ACC112 (cell line): ENCODE measurements around the gene COQ5.

Experiments
- H2AFZ ChIP-seq: fragments of 200-600 bp; sonication (generic); one replicate; pipeline ENCODE4 v1.6.0; 2017; ENCODE audit warnings: antibody characterized with exemption, low read length; ENCODE audit not compliant: unreplicated experiment
- H3K27ac ChIP-seq: fragments of 200-600 bp; sonication (generic); 2 replicates; pipeline ENCODE4 v1.5.1; 2014; ENCODE audit warnings: low read depth, mild to moderate bottlenecking, antibody characterized with exemption, low read length, moderate library complexity
- H3K27me3 ChIP-seq: fragments of 200-600 bp; sonication (generic); 2 replicates; pipeline ENCODE4 v1.6.1; 2014; ENCODE audit warnings: mild to moderate bottlenecking, antibody characterized with exemption, low read length, moderate library complexity, mixed read lengths; ENCODE audit not compliant: insufficient read depth
- H3K36me3 ChIP-seq: fragments of 200-600 bp; sonication (generic); 2 replicates; pipeline ENCODE4 v1.6.1; 2016; ENCODE audit warnings: mild to moderate bottlenecking, antibody characterized with exemption, low read length, moderate library complexity, mixed read lengths; ENCODE audit not compliant: insufficient read depth
- H3K4me1 ChIP-seq: fragments of 200-600 bp; sonication (generic); one replicate; pipeline ENCODE4 v1.6.1; 2016; ENCODE audit warnings: low read length, mixed read lengths; ENCODE audit not compliant: insufficient read depth, unreplicated experiment, control insufficient read depth
- H3K4me3 ChIP-seq: fragments of 200-600 bp; sonication (generic); 2 replicates; pipeline ENCODE4 v1.5.1; 2014; ENCODE audit warnings: mild to moderate bottlenecking, low read depth, low read length
- H3K79me2 ChIP-seq: fragments of 200-600 bp; sonication (generic); one replicate; pipeline ENCODE4 v1.6.0; 2016; ENCODE audit warnings: low read length; ENCODE audit not compliant: control insufficient read depth, unreplicated experiment, insufficient read depth

The COQ5 gene

GRCh38 chr12:120468821-120469449 lies 60.0 kb downstream of the COQ5 start:
- no peaks in the 10 kb centered on the region for H3K27me3 ChIP-seq
- peaks cover 82% of the 10 kb centered on the region for H3K79me2 ChIP-seq
- H3K4me1 ChIP-seq, result peaks cover 14% of the 10 kb centered on the region
- peak overlapping the region; percentile 84 for H3K4me3 ChIP-seq
- H3K27ac ChIP-seq, result peak overlapping the region; percentile 71
- H2AFZ ChIP-seq, result peak overlapping the region; percentile 51
- peaks cover 15% of the 10 kb centered on the region; the same call in 1 of the 2 replicates for H3K36me3 ChIP-seq

- peaks cover 86% of the 10 kb centered on the region for H3K79me2 ChIP-seq
- H2AFZ ChIP-seq, result no peak overlapping the region
- peaks cover 21% of the 10 kb centered on the region; the same call in 1 of the 2 replicates for H3K36me3 ChIP-seq
- H3K27me3 ChIP-seq, result no peaks in the 10 kb centered on the region
- peak overlapping the region; percentile 84 for H3K4me3 ChIP-seq
- H3K4me1 ChIP-seq, result peaks cover 11% of the 10 kb centered on the region
- peak overlapping the region; percentile 71 for H3K27ac ChIP-seq
These were observed 60.6 kb downstream of the COQ5 start for GRCh38 chr12:120468325-120468820.

- no peak overlapping the region for H3K27ac ChIP-seq
- H3K79me2 ChIP-seq, result peaks cover 77% of the 10 kb centered on the region
- peaks cover 28% of the 10 kb centered on the region for H3K36me3 ChIP-seq
- no peaks in the 10 kb centered on the region for H3K27me3 ChIP-seq
- H2AFZ ChIP-seq, result no peak overlapping the region
- no peak overlapping the region; the same call in 1 of the 2 replicates for H3K4me3 ChIP-seq
- H3K4me1 ChIP-seq, result peaks cover 8% of the 10 kb centered on the region
These were observed 61.5 kb downstream of the COQ5 start for GRCh38 chr12:120467439-120467838.

GRCh38 chr12:120466560-120467315 lies 62.2 kb downstream of the COQ5 start:
- Histone ChIP-seq H3K27me3 (no peaks in the 10 kb centered on the region), H3K27ac (no peak overlapping the region), H3K79me2 (peaks cover 74% of the 10 kb centered on the region), H3K36me3 (peaks cover 32% of the 10 kb centered on the region), H3K4me3 (no peak overlapping the region), H3K4me1 (peaks cover 5% of the 10 kb centered on the region), H2AFZ (no peak overlapping the region)

GRCh38 chr12:120465756-120466155 lies 63.2 kb downstream of the COQ5 start:
- H3K36me3 ChIP-seq, result peaks cover 32% of the 10 kb centered on the region
- no peak overlapping the region for H3K4me3 ChIP-seq
- peaks cover 68% of the 10 kb centered on the region for H3K79me2 ChIP-seq
- H3K4me1 ChIP-seq, result peaks cover 5% of the 10 kb centered on the region
- H2AFZ ChIP-seq, result no peak overlapping the region
- H3K27ac ChIP-seq, result no peak overlapping the region
- H3K27me3 ChIP-seq, result no peaks in the 10 kb centered on the region

GRCh38 chr12:120463712-120464111 lies 65.2 kb downstream of the COQ5 start:
- Histone ChIP-seq H2AFZ (no peak overlapping the region), H3K4me1 (no peaks in the 10 kb centered on the region), H3K27me3 (no peaks in the 10 kb centered on the region), H3K27ac (no peak overlapping the region), H3K4me3 (no peak overlapping the region), H3K36me3 (peaks cover 40% of the 10 kb centered on the region), H3K79me2 (peaks cover 52% of the 10 kb centered on the region)

- Histone ChIP-seq H3K4me1 (no peaks in the 10 kb centered on the region), H3K36me3 (peaks cover 41% of the 10 kb centered on the region), H3K4me3 (no peak overlapping the region), H2AFZ (no peak overlapping the region), H3K27me3 (no peaks in the 10 kb centered on the region), H3K79me2 (peaks cover 36% of the 10 kb centered on the region), H3K27ac (no peak overlapping the region)
These were observed 66.8 kb downstream of the COQ5 start for GRCh38 chr12:120462099-120462640.

- H3K36me3 ChIP-seq, result peaks cover 37% of the 10 kb centered on the region
- no peak overlapping the region for H3K4me3 ChIP-seq
These were observed 68.8 kb downstream of the COQ5 start for GRCh38 chr12:120460157-120460556.

GRCh38 chr12:120457133-120457532 lies 71.8 kb downstream of the COQ5 start:
- no peaks in the 10 kb centered on the region for H3K4me1 ChIP-seq
- peaks cover 17% of the 10 kb centered on the region for H3K36me3 ChIP-seq
- peaks cover 6% of the 10 kb centered on the region for H3K79me2 ChIP-seq
- H3K27ac ChIP-seq, result no peak overlapping the region
- no peak overlapping the region for H3K4me3 ChIP-seq
- no peaks in the 10 kb centered on the region for H3K27me3 ChIP-seq
- no peak overlapping the region for H2AFZ ChIP-seq

More at GRCh38 chr12:120460157-120460556, 68.8 kb downstream of the COQ5 start:
- Histone ChIP-seq H2AFZ (no peak overlapping the region), H3K27me3 (no peaks in the 10 kb centered on the region), H3K79me2 (peaks cover 16% of the 10 kb centered on the region), H3K4me1 (no peaks in the 10 kb centered on the region), H3K27ac (no peak overlapping the region)

- no peak overlapping the region for H3K27ac ChIP-seq
These were observed 73.7 kb downstream of the COQ5 start for GRCh38 chr12:120455302-120455701.

More at GRCh38 chr12:120455302-120455701, 73.7 kb downstream of the COQ5 start:
- Histone ChIP-seq H3K79me2 (peaks cover 10% of the 10 kb centered on the region), H3K27me3 (no peaks in the 10 kb centered on the region), H3K4me1 (no peaks in the 10 kb centered on the region), H2AFZ (no peak overlapping the region), H3K36me3 (peaks cover 18% of the 10 kb centered on the region), H3K4me3 (no peak overlapping the region)
